Smooth muscle cell (in vitro differentiated cells): ENCODE measurements around the gene TPPP. TPM values are rescaled to one million over a fixed set of nuclear protein-coding genes. Genes with fewer than 3 reads are reported as not detected.
"Not testable (repeated sequence)": the region's sequence is repeated elsewhere in the genome, so short reads cannot be mapped to it uniquely, and the experiment has no call there.

Experiments used
- DNase-seq: peaks from one replicate; lab custom pipeline; 2025; ENCODE audit not compliant: unreplicated experiment; lab: John Stamatoyannopoulos, UW
- H2AFZ ChIP-seq: fragments of 200-600 bp; sonication (generic); 2 replicates; pipeline ENCODE4 v1.6.0; 2016; ENCODE audit warnings: antibody characterized with exemption, low read depth, mild to moderate bottlenecking
- H3F3A ChIP-seq: fragments of 200-600 bp; sonication (generic); 2 replicates; pipeline ENCODE4 v1.6.0; 2017; ENCODE audit warnings: antibody characterized with exemption, low read depth
- H3K27ac ChIP-seq: fragments of 200-600 bp; sonication (generic); 2 replicates; pipeline ENCODE4 v1.5.1; 2016; ENCODE audit warnings: low read depth, mild to moderate bottlenecking
- H3K27me3 ChIP-seq: fragments of 200-600 bp; sonication (generic); 2 replicates; pipeline ENCODE4 v1.6.1; 2016; ENCODE audit warnings: low read depth, mild to moderate bottlenecking
- H3K36me3 ChIP-seq: fragments of 200-600 bp; sonication (generic); 2 replicates; pipeline ENCODE4 v1.5.1; 2016; ENCODE audit warnings: low read depth
- H3K4me1 ChIP-seq: fragments of 200-600 bp; sonication (generic); 2 replicates; pipeline ENCODE4 v1.5.1; 2016; ENCODE audit warnings: low read depth
- H3K4me2 ChIP-seq: fragments of 200-600 bp; sonication (generic); 2 replicates; pipeline ENCODE4 v1.6.0; 2016; ENCODE audit warnings: mild to moderate bottlenecking
- H3K4me3 ChIP-seq: fragments of 200-600 bp; sonication (generic); 2 replicates; pipeline ENCODE4 v1.5.1; 2016; ENCODE audit warnings: mild to moderate bottlenecking
- H3K79me2 ChIP-seq: fragments of 200-600 bp; sonication (generic); 2 replicates; pipeline ENCODE4 v1.6.0; 2016; ENCODE audit warnings: low read depth, mild to moderate bottlenecking
- H3K9ac ChIP-seq: fragments of 200-600 bp; sonication (generic); 2 replicates; pipeline ENCODE4 v1.6.0; 2016; ENCODE audit warnings: low read depth
- H3K9me3 ChIP-seq: fragments of 200-600 bp; sonication (generic); replicated peaks from 2 replicates; pipeline ENCODE4 v1.5.1; 2016; ENCODE audit warnings: low read depth
- H4K20me1 ChIP-seq: fragments of 200-600 bp; sonication (generic); 2 replicates; pipeline ENCODE4 v1.6.0; 2016; ENCODE audit warnings: low read depth
- WGBS: methylation state at CpG from one replicate; pipeline ENCODE4 v1.1.7; 2016; ENCODE audit warnings: low lambda C conversion rate; 5-methylcytosine and 5-hydroxymethylcytosine counted together
- polyA plus RNA-seq: library from polyadenylated mRNA; unstranded; fragments of >200 nt; fragmentation: Nextera tagmentation; extraction: Ambion mirVana; gene quantifications from 2 replicates; pipeline ENCODE4 v1.2.1, GENCODE V29; 2016
- total RNA-seq: library from RNA; depleted of rRNA; stranded (reverse); fragments of >200 nt; gene quantifications from 2 replicates; pipeline ENCODE4 v1.2.3, GENCODE V29; 2014
- TF ChIP-seq, protein P1 (sequence below): fragments of 200-600 bp; sonication (generic); IDR thresholded peaks from 2 replicates; pipeline ENCODE4 v1.5.1; 2017; ENCODE audit warnings: borderline replicate concordance, mild to moderate bottlenecking, antibody characterized with exemption; ENCODE audit not compliant: insufficient read depth, poor library complexity, severe bottlenecking

TPPP gene
- total and polyA plus RNA-seq, 2 experiments from 2014 or later = not detected

DNA sequence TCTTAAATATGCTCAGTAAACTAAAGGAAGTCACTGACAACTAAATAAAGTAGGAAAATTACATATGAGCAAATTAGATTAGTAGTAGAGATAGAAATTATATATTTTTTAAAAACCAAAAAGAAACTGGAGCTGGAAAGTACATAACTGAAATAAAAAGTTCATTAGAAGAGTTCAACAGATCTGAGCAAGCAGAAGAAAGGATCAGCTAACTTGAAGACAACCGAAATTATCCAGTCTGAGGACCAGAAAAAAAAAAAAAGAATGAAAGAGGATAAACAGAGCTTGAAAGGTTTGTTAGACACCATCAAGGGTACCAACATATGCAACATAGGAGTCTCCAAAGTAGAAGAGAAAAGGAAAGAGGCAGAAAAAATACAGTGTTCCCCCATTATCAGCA lies 26.2 kb upstream of the TPPP start:
- H3K4me1 ChIP-seq, H3K27me3 ChIP-seq, H3F3A ChIP-seq, H3K27ac ChIP-seq, H3K36me3 ChIP-seq, H4K20me1 ChIP-seq, H3K4me2 ChIP-seq, H3K79me2 ChIP-seq, H3K9ac ChIP-seq, DNase-seq, H3K4me3 ChIP-seq, H2AFZ ChIP-seq, H3K9me3 ChIP-seq: not testable (repeated sequence)
- WGBS = 87% methylated on average over 1 of the region's 1 CpG

DNA sequence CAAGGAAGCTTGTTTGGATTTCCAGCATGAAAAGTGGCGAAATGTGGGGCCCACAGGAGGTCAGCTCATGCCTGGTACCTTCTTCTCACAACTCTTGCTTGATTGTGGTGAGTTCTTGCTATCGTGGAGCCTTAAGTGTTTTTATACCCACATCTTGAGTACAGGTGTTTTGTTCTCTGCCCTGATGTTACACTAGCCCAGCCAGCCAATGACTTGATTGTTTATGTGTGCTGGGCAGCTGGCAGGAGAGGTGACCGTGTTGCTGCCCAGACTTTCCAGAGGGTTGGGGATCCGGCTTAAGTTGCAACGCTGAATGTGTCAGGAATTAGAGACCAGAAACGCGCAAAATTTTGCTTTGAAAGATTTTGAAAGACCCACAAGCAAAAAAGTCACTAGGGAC lies 24.0 kb upstream of the TPPP start:
- Histone ChIP-seq H3K4me3 (no peak overlapping the region), H3K4me2 (no peak overlapping the region), H3K9ac (no peak overlapping the region), H3K4me1 (no peaks in the 10 kb centered on the region), H4K20me1 (no peaks in the 10 kb centered on the region), H3K27ac (no peak overlapping the region), H3K36me3 (no peaks in the 10 kb centered on the region), H3K79me2 (no peaks in the 10 kb centered on the region), H3F3A (no peaks in the 10 kb centered on the region), H2AFZ (no peak overlapping the region), H3K27me3 (peaks cover 9% of the 10 kb centered on the region), H3K9me3 (no peaks in the 10 kb centered on the region)
- DNase-seq = no peak
- TF ChIP-seq, protein P1, sequence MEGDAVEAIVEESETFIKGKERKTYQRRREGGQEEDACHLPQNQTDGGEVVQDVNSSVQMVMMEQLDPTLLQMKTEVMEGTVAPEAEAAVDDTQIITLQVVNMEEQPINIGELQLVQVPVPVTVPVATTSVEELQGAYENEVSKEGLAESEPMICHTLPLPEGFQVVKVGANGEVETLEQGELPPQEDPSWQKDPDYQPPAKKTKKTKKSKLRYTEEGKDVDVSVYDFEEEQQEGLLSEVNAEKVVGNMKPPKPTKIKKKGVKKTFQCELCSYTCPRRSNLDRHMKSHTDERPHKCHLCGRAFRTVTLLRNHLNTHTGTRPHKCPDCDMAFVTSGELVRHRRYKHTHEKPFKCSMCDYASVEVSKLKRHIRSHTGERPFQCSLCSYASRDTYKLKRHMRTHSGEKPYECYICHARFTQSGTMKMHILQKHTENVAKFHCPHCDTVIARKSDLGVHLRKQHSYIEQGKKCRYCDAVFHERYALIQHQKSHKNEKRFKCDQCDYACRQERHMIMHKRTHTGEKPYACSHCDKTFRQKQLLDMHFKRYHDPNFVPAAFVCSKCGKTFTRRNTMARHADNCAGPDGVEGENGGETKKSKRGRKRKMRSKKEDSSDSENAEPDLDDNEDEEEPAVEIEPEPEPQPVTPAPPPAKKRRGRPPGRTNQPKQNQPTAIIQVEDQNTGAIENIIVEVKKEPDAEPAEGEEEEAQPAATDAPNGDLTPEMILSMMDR = no peak
- WGBS = 73% methylated on average over 7 of the region's 7 CpGs

DNA sequence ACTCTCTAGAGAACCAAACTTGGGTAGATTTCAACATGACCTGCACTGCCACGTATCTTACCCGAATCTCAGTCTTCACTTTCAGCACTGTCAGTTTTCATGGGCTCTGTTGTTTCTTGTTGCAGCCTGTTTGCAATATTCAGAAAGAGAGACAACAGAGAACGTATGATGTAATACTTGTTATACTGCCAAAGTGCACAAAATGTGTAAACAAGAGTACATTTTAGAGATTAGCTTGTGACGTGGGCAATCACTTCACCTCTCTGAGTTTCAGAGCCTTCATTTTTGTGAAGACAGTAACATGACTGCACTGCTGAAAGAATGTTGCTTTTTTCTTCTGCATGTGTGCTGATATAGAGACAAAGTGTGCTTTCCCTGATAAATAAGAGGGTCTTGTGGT lies 23.6 kb upstream of the TPPP start:
- not testable (repeated sequence) for H3K4me2 ChIP-seq, H3K4me3 ChIP-seq, H3F3A ChIP-seq, H3K9ac ChIP-seq, H3K36me3 ChIP-seq, H4K20me1 ChIP-seq, H2AFZ ChIP-seq, H3K9me3 ChIP-seq, H3K79me2 ChIP-seq, DNase-seq, H3K27me3 ChIP-seq, H3K4me1 ChIP-seq, H3K27ac ChIP-seq
- WGBS = 77% methylated on average over 4 of the region's 4 CpGs

DNA sequence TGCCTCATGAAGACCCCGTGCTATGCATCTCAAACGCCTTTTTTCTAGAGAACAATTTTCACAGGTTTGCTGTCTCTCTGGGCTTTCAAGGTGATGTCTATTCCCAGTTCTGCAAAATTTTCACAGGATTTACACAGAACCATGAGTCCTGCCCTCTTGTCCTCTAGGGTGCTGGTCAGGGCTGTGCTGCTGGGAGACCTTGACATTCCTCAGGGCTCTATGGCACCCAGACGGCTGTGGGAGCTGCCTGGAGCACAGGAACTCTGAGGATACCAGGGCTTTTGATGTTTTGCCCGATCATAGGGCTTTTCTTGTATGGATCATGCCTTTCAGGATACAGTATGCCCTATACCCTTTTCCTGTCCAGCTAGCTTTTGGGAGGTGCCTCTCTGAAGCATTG lies 22.5 kb upstream of the TPPP start:
- H2AFZ ChIP-seq, H3K27me3 ChIP-seq: not testable (repeated sequence)

DNA sequence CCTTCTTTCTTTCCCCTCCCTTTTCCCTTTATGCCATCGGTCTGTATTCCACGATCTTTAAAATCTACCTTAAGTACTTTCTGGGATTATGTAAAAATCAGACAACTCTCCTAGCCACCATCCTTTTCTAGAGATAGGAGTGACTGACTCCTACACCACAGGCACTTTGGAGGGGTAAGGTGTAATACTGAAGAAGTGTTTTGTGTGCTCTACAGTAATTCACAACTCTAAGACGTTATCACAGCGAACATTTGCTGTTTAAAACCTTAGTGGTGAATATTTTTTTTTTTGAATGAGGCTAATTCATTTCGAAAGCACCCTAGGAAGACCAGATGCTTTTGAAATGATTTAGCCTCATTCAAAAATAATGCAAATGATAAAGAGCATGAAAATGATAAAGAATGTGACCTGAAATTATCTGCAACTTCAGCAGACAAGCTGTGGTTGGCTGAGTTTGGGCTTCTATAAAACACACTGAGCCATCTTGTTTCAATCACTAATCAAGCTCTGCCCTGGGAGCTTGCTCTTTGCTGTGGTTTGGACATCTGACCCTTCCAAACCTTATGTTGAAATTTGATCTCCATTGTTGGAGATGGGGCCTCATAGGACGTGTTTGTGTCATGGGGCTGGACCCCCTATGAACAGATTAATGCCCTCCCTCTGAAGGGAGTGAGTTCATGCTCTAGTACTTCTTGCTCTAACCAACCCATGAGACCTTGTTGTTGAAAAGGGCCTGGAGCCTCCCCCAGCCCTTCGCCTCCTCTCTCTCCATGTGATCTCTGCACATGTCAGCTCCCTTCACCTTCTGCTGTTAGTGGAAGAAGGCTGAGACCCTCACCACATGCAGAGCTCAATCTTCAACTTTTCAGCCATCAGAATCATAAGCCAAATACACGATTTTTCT lies 21.3 kb upstream of the TPPP start:
- not testable (repeated sequence) for H3K4me2 ChIP-seq

More for the DNA sequence above, 22.5 kb upstream of the TPPP start:
- not testable (repeated sequence) for H3K9ac ChIP-seq, H3K36me3 ChIP-seq, H3K4me1 ChIP-seq, H3F3A ChIP-seq, H4K20me1 ChIP-seq, H3K4me3 ChIP-seq, DNase-seq, H3K27ac ChIP-seq, H3K4me2 ChIP-seq, H3K9me3 ChIP-seq, H3K79me2 ChIP-seq
- 90% methylated on average over 4 of the region's 4 CpGs for WGBS

DNA sequence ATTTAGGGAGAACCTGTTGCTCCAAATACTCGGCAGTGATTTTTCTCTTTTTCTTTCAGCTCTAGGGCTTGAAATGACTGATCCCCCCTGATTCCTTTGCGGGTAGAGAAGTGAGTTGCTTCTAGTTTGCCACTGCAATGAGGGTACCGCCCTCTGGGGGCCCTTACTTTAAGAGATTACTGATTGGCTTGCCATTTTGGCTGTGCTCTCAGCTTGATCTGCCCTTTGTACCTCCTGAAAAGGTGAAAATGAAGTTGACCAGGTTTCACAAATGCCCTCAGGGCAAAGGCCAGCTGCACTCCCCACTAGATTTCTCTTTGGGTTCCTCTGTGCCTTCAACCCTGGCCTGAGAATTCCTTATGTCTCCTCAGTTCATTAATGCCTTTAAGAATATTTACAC lies 20.5 kb upstream of the TPPP start:
- H3K27ac ChIP-seq, H3K79me2 ChIP-seq, H3K4me3 ChIP-seq, H3K4me2 ChIP-seq, H2AFZ ChIP-seq, H3K36me3 ChIP-seq, H3F3A ChIP-seq, H3K27me3 ChIP-seq, H4K20me1 ChIP-seq, H3K4me1 ChIP-seq, DNase-seq, H3K9ac ChIP-seq, H3K9me3 ChIP-seq: not testable (repeated sequence)
- 48% methylated on average over 3 of the region's 3 CpGs for WGBS

More for the DNA sequence above, 21.3 kb upstream of the TPPP start:
- not testable (repeated sequence) for H3K4me3 ChIP-seq, H3K27ac ChIP-seq, H3K36me3 ChIP-seq, H3K27me3 ChIP-seq, H3K4me1 ChIP-seq, H2AFZ ChIP-seq, H3K9ac ChIP-seq, H3K79me2 ChIP-seq, H3K9me3 ChIP-seq, H3F3A ChIP-seq, H4K20me1 ChIP-seq, DNase-seq
- 75% methylated on average over 8 of the region's 8 CpGs for WGBS

DNA sequence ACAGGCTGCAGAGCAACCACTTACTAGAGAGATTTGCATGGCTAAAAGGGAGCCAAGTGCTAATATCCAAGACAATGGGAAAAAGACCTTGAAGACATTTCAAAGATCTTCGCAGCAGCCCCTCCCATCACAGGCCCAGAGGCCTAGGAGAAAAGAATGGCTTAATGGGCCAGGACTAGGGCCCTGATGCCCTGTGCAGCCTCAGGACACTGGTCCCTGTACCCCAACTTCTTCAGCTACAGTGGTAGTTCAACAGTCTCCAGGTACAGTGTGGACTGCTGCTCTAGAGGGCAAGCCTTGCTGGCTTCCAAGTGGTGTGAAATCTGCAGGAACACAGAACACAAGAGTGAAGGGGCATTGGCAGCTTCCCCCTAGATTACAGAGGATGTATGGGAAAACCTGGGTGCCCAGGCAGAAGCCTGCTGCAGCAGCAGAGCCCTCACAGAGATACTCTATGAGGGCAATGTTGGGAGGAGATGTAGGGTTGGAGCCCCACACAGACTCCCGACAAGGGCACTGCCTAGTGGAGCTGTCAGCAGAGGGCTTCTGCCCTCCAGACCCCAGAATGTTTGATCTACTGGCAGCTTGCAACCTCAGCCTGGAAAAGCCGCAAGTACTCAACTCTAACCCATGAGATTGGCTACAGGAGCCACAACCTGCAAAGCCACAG lies 15.8 kb upstream of the TPPP start:
- not testable (repeated sequence) for H3K27ac ChIP-seq, H3K4me3 ChIP-seq, H3K9ac ChIP-seq, H3K4me2 ChIP-seq, DNase-seq, H3F3A ChIP-seq, H3K27me3 ChIP-seq, H4K20me1 ChIP-seq, H3K36me3 ChIP-seq, H2AFZ ChIP-seq, H3K4me1 ChIP-seq, H3K9me3 ChIP-seq, H3K79me2 ChIP-seq
- 86% methylated on average over 3 of the region's 3 CpGs for WGBS
